HepG2 (cell line): ENCODE data around the gene TBC1D22A. TPM values are rescaled to one million over a fixed set of nuclear protein-coding genes. Genes with fewer than 3 reads are reported as not detected.

Experiments used
- ATAC-seq: fragments of 200-7000 bp; cut with Tn5 transposase; 3 replicates; pipeline ENCODE4 v1.9.1; 2020; ENCODE audit warnings: mild to moderate bottlenecking, moderate library complexity
- BruUV-seq: library from RNA; stranded (reverse); fragments of 400-500 nt; replicated peaks from 2 replicates; lab custom pipeline; 2021; lab: Mats Ljungman, UMichigan
- CTCF ChIA-PET: fragments of 300-600 bp; formaldehyde crosslinking; extraction: SDS; loops from one replicate; lab custom pipeline; 2021; ENCODE audit warnings: low total read pairs, inconsistent platforms, low intra/inter-chr PET ratio; lab: Yijun Ruan, JAX
- POLR2A ChIA-PET: fragments of 350-600 bp; sonication (Branson Sonifier 250); formaldehyde crosslinking; loops from one replicate; lab custom pipeline; 2020; ENCODE audit warnings: antibody characterized with exemption, inconsistent platforms; lab: Yijun Ruan, JAX
- DNase-seq: peaks from one replicate; pipeline ENCODE4 v3.0.0-alpha.2; 2015; ENCODE audit warnings: low spot score
- FAIRE-seq: peaks from 3 replicates; lab custom pipeline; 2011; peaks lifted over from hg19 to GRCh38; lab: Jason Lieb, UNC
- H2AFZ ChIP-seq: one replicate; pipeline ENCODE4 v1.6.1; 2011; ENCODE audit warnings: low read length, inconsistent platforms
- H3K27ac ChIP-seq: fragments of 300-600 bp; 3 replicates; pipeline ENCODE4 v1.8.0; 2011; ENCODE audit warnings: mixed run types, mild to moderate bottlenecking, mixed read lengths, low read length, inconsistent platforms; ENCODE audit not compliant: insufficient read depth; ENCODE audit errors: extremely low read length
- H3K27me3 ChIP-seq, 2 experiments: fragments of 200-600 bp in 1 of 2; 2 replicates in 1 of 2; 3 replicates in 1 of 2; pipeline versions ENCODE4 v1.6.0 to v1.8.0; 2011; ENCODE audit warnings: low read length in 2 of 2, mild to moderate bottlenecking in 2 of 2, moderate library complexity in 2 of 2, inconsistent platforms in 1 of 2; ENCODE audit not compliant: insufficient read depth in 2 of 2, control insufficient read depth in 1 of 2
- H3K36me3 ChIP-seq, 2 experiments: fragments of 200-600 bp in 1 of 2; replicated peaks in 1 of 2; 2 replicates in 1 of 2; 3 replicates in 1 of 2; pipeline versions ENCODE4 v1.5.1 to v1.8.0; 2011; ENCODE audit warnings: low read length in 2 of 2, inconsistent platforms in 1 of 2; ENCODE audit not compliant: insufficient read depth in 2 of 2, control insufficient read depth in 1 of 2
- H3K4me1 ChIP-seq: 2 replicates; pipeline ENCODE4 v1.5.1; 2012; ENCODE audit warnings: low read length, inconsistent platforms; ENCODE audit not compliant: insufficient read depth
- H3K4me2 ChIP-seq: 2 replicates; pipeline ENCODE4 v1.6.0; 2011; ENCODE audit warnings: low read depth, low read length, inconsistent platforms
- H3K4me3 ChIP-seq, 3 experiments: fragments of 200-600 bp in 1 of 3; sonication (generic), shearing (Covaris generic) in 1 of 3; replicated peaks in 1 of 3; 2 replicates each; pipeline ENCODE4 v1.5.1; 2011 to 2016; ENCODE audit warnings: low read length in 3 of 3, inconsistent platforms in 2 of 3, low read depth in 2 of 3, mild to moderate bottlenecking in 2 of 3, control low read depth in 1 of 3, mixed read lengths in 1 of 3; ENCODE audit not compliant: insufficient read depth in 1 of 3
- H3K79me2 ChIP-seq: one replicate; pipeline ENCODE4 v1.6.1; 2011; ENCODE audit warnings: low read length, inconsistent platforms; ENCODE audit not compliant: insufficient read depth
- H3K9ac ChIP-seq: 2 replicates; pipeline ENCODE4 v1.6.0; 2011; ENCODE audit warnings: mild to moderate bottlenecking, low read depth, low read length, inconsistent platforms; ENCODE audit not compliant: insufficient read depth
- H3K9me3 ChIP-seq: 2 replicates; pipeline ENCODE4 v1.5.1; 2012; ENCODE audit warnings: mild to moderate bottlenecking, low read length
- H4K20me1 ChIP-seq: 2 replicates; pipeline ENCODE4 v1.6.0; 2011; ENCODE audit warnings: inconsistent platforms, mild to moderate bottlenecking, low read length, moderate library complexity; ENCODE audit not compliant: insufficient read depth
- CREB1 ChIP-seq, 2 experiments: fragments of 450-650 bp in 1 of 2; IDR thresholded peaks; 2 replicates each; pipeline ENCODE4 v1.6.1; 2016 to 2017; ENCODE audit warnings: control low read depth in 1 of 2, mild to moderate bottlenecking in 1 of 2, missing compliant biosample characterization in 1 of 2, missing genetic modification characterization in 1 of 2
- SAFB2 ChIP-seq: sonication (generic); formaldehyde crosslinking; IDR thresholded peaks from 2 replicates; pipeline ENCODE4 v1.5.1; 2020; ENCODE audit warnings: missing genetic modification reagents, low read depth, mild to moderate bottlenecking, borderline replicate concordance
- TCF7L2 ChIP-seq: IDR thresholded peaks from 2 replicates; pipeline ENCODE4 v1.6.1; 2011; ENCODE audit warnings: mild to moderate bottlenecking, low read depth, low read length, moderate library complexity
- ZNF333 ChIP-seq: sonication (generic); formaldehyde crosslinking; IDR thresholded peaks from 2 replicates; pipeline ENCODE4 v1.4.0; 2020; ENCODE audit warnings: mild to moderate bottlenecking, missing genetic modification reagents, borderline replicate concordance
- ZNF550 ChIP-seq: sonication (generic); formaldehyde crosslinking; IDR thresholded peaks from 2 replicates; pipeline ENCODE4 v1.4.0; 2020; ENCODE audit warnings: mild to moderate bottlenecking, missing genetic modification reagents, borderline replicate concordance
- ZNF556 ChIP-seq: sonication (generic); formaldehyde crosslinking; IDR thresholded peaks from 2 replicates; pipeline ENCODE4 v1.4.0; 2020; ENCODE audit warnings: mild to moderate bottlenecking, missing genetic modification reagents, borderline replicate concordance
- WGBS: methylation state at CpG from one replicate; pipeline ENCODE4 v1.1.6; 2017; ENCODE audit warnings: low lambda C conversion rate; 5-methylcytosine and 5-hydroxymethylcytosine counted together
- in situ Hi-C: cut with HindIII; loops from 2 replicates; pipeline ENCODE4 v1.10.0; 2017; ENCODE audit warnings: low pct_unique_long_range_greater_than_20kb; ENCODE audit not compliant: extremely low pct_ligation_motif_present
- intact Hi-C: fragments of 100-400 bp; cut with micrococcal nuclease; formaldehyde crosslinking; loops from one replicate; pipeline ENCODE4 v1.10.0; 2022; ENCODE audit not compliant: unreplicated experiment
- polyA plus RNA-seq, 8 experiments: library from polyadenylated mRNA; depleted of rRNA in 3 of 8; stranded (reverse) in 7 of 8; unstranded in 1 of 8; fragments of >200 nt; fragmentation: Illumina TruSeq in 4 of 8; extraction: Trizol in 4 of 8; gene quantifications; 2 replicates each; pipeline versions ENCODE4 v1.2.1 to v1.2.3, GENCODE V29; 2011 to 2016; ENCODE audit warnings: low read depth in 4 of 8, missing spikeins in 1 of 8, mixed read lengths in 1 of 8; ENCODE audit not compliant: insufficient read depth in 1 of 8
- total RNA-seq, 5 experiments: library from RNA; depleted of rRNA; stranded (reverse); fragments of >200 nt; fragmentation: Illumina TruSeq; extraction: Trizol; gene quantifications; 2 replicates each; pipeline ENCODE4 v1.2.3, GENCODE V29; 2016; ENCODE audit warnings: low read depth in 1 of 5
- TF ChIP-seq, protein P1 (sequence below): sonication (generic); formaldehyde crosslinking; IDR thresholded peaks from 2 replicates; pipeline ENCODE4 v1.9.0; 2021; ENCODE audit warnings: missing genetic modification reagents, borderline replicate concordance
- TF ChIP-seq, protein P2 (sequence below): IDR thresholded peaks from 2 replicates; pipeline ENCODE4 v1.6.1; 2016; ENCODE audit warnings: missing compliant biosample characterization, missing genetic modification reagents, borderline replicate concordance

The TBC1D22A gene
- total and polyA plus RNA-seq, 2 of the 13 experiments (the other 11 are each of a cell fraction or from before 2014, with no cell fraction given), result 17.3 to 18.0 TPM

DNA sequence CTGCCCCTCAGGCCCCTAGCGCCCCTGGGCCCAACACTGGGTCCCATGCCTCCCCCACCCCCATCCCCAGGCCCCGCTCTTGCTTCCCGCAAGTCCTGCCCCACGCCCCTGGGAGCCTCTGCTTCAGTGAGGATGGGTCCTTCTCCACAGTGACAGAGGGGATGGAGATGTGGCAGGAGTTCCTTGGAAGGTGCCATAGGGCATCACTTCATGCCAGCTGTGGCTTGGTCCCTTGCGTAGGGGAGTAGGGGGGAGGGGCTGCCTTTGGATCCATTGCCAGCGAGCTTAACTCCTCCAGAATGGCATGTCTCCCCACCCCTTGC, 9.5 kb upstream of the TBC1D22A start:
- DNase-seq, result no peak
- in situ Hi-C loops, result no loop called here
- Histone ChIP-seq H3K4me1 (peaks cover 55% of the 10 kb centered on the region), H2AFZ (no peak overlapping the region), H3K27ac (no peak overlapping the region), H4K20me1 (no peaks in the 10 kb centered on the region), H3K9me3 (peaks cover 8% of the 10 kb centered on the region), H3K79me2 (no peaks in the 10 kb centered on the region), H3K4me3 (no peak overlapping the region), H3K9ac (no peak overlapping the region)
- no peak for FAIRE-seq
- POLR2A ChIA-PET, result interaction anchor here (1.4 to 3.1 kb wide), 3 partner anchors 10 to 21 kb away, joined by 3 to 42 read pairs (median 25); partner anchors contain the start of gene TBC1D22A
- WGBS, result 100% methylated on average over 5 of the region's 6 CpGs
- ATAC-seq, result no peak
- no TSS peak for BruUV-seq
- TF ChIP-seq ZNF333 (no peak), CREB1 (IDR thresholded peaks at IDR 0.05) (no peak), CREB1 (CRISPR knock-in tag; IDR thresholded peaks at IDR 0.05) (no peak), SAFB2 (CRISPR knock-in tag) (no peak), TCF7L2 (no peak), ZNF556 (CRISPR knock-in tag) (no peak), ZNF550 (CRISPR knock-in tag) (no peak)
- TF ChIP-seq, protein P1, sequence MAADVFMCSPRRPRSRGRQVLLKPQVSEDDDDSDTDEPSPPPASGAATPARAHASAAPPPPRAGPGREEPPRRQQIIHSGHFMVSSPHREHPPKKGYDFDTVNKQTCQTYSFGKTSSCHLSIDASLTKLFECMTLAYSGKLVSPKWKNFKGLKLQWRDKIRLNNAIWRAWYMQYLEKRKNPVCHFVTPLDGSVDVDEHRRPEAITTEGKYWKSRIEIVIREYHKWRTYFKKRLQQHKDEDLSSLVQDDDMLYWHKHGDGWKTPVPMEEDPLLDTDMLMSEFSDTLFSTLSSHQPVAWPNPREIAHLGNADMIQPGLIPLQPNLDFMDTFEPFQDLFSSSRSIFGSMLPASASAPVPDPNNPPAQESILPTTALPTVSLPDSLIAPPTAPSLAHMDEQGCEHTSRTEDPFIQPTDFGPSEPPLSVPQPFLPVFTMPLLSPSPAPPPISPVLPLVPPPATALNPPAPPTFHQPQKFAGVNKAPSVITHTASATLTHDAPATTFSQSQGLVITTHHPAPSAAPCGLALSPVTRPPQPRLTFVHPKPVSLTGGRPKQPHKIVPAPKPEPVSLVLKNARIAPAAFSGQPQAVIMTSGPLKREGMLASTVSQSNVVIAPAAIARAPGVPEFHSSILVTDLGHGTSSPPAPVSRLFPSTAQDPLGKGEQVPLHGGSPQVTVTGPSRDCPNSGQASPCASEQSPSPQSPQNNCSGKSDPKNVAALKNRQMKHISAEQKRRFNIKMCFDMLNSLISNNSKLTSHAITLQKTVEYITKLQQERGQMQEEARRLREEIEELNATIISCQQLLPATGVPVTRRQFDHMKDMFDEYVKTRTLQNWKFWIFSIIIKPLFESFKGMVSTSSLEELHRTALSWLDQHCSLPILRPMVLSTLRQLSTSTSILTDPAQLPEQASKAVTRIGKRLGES (CRISPR knock-in tag), result no peak
- TF ChIP-seq, protein P2, sequence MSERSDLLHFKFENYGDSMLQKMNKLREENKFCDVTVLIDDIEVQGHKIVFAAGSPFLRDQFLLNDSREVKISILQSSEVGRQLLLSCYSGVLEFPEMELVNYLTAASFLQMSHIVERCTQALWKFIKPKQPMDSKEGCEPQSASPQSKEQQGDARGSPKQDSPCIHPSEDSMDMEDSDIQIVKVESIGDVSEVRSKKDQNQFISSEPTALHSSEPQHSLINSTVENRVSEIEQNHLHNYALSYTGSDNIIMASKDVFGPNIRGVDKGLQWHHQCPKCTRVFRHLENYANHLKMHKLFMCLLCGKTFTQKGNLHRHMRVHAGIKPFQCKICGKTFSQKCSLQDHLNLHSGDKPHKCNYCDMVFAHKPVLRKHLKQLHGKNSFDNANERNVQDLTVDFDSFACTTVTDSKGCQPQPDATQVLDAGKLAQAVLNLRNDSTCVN (CRISPR knock-in tag), result no peak
- TF ChIP-seq, all 625 proteins: peak for 0
- intact Hi-C loops, result no loop called here
- Histone ChIP-seq H3K4me2 (no peak overlapping the region), H3K27me3 (peaks cover 3 to 10% of the 10 kb centered on the region in 2 experiments; a peak in 3 of 5 replicates), H3K36me3 (no peaks in the 10 kb centered on the region)
- CTCF ChIA-PET, result no interaction called here
